NB4 (cell line): ENCODE measurements around the gene PROSER2.

Experiments used
- CTCF ChIP-seq: IDR thresholded peaks from one replicate; pipeline ENCODE4 v1.5.1; 2012; ENCODE audit warnings: low read depth, low read length
- POLR2A ChIP-seq: IDR thresholded peaks from 2 replicates; pipeline ENCODE4 v1.6.1; 2011; ENCODE audit warnings: mild to moderate bottlenecking; ENCODE audit not compliant: insufficient read length; ENCODE audit errors: extremely low read depth

- TF ChIP-seq CTCF, result no peak
- no peak for TF ChIP-seq POLR2A
These were observed 95.2 kb downstream of the PROSER2 start for GRCh38 chr10:11918384-11918783.
